ENCODE measurements around the gene SYTL3. TPM values are rescaled to one million over a fixed set of nuclear protein-coding genes. Genes with fewer than 3 reads are reported as not detected.

The SYTL3 gene
- total and polyA plus RNA-seq, 2 of the 8 experiments (the other 6 are each of a cell fraction or from before 2014, with no cell fraction given) = 0.27 to 0.99 TPM

DNA sequence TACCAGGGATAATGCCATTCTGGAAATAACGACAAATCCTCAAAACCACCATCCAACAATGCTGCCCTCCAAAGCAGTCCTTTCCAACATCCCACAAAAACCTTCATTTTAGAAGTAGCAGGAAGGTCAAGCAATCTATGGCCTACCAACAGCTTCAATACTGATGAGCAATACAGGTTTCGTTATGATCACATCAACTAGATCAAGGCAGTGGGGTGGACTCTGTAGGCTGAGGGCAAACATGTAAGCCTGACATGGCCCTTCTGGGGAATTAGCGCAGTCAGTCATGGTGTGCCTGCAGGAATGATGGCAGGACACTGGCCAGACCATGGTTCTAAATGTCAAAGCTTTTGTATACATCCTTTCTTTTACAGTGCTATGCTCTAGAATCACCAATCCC, 127.7 kb downstream of the SYTL3 start (continued):
- TF ChIP-seq HDAC2 (IDR thresholded peaks at IDR 0.05; ENCODE audit: borderline replicate concordance in 1 of 2, low read depth in 2 of 2, low read length in 2 of 2) = no peak
- TF ChIP-seq FOSL1 (IDR thresholded peaks at IDR 0.05; ENCODE audit: insufficient read depth, low read depth, low read length) = no peak
- no peak for TF ChIP-seq BCL11A (IDR thresholded peaks at IDR 0.05; ENCODE audit: low read depth in 2 of 2, low read length in 2 of 2)
- no peak for TF ChIP-seq RFX5 (IDR thresholded peaks at IDR 0.05; ENCODE audit: borderline replicate concordance, low read depth, low read length)
